Bronchial epithelial cell (primary cell): Measurements from ENCODE around the gene STX11. TPM values are rescaled to one million over a fixed set of nuclear protein-coding genes. Genes with fewer than 3 reads are reported as not detected.

Source experiments
- DNase-seq: peaks from one replicate; pipeline ENCODE4 v3.0.0-alpha.2; 2010; ENCODE audit warnings: low read depth
- FAIRE-seq: peaks from 2 replicates; lab custom pipeline; 2011; peaks lifted over from hg19 to GRCh38; lab: Jason Lieb, UNC
- H3K27me3 ChIP-seq: 2 replicates; pipeline ENCODE4 v1.5.1; 2011; ENCODE audit warnings: low read length; ENCODE audit not compliant: control insufficient read depth, insufficient read depth
- H3K36me3 ChIP-seq: 2 replicates; pipeline ENCODE4 v1.5.1; 2011; ENCODE audit warnings: low read length; ENCODE audit not compliant: control insufficient read depth, insufficient read depth
- H3K4me3 ChIP-seq: 2 replicates; pipeline ENCODE4 v1.5.1; 2011; ENCODE audit warnings: mild to moderate bottlenecking, low read depth, low read length, control low read depth
- CTCF ChIP-seq: IDR thresholded peaks from 2 replicates; pipeline ENCODE4 v1.5.1; 2011; ENCODE audit warnings: mild to moderate bottlenecking, moderate library complexity, low read length, control low read depth, inconsistent platforms; ENCODE audit not compliant: insufficient read depth, severe bottlenecking
- total RNA-seq: library from RNA; depleted of rRNA; stranded (reverse); fragments of >200 nt; gene quantifications from 2 replicates; pipeline ENCODE4 v1.2.1, GENCODE V29; 2014

STX11 gene
- 0.26 and 0.51 TPM in 2 replicates for total RNA-seq

GRCh38 chr6:144149894-144150709 lies at the start of gene STX11:
TSS of gene STX11 (plus strand) at chr6:144150517. CDS start at chr6:144186628, 36,111 bp downstream.
- FAIRE-seq (no peak), DNase-seq (peak; percentile 13)
- Histone ChIP-seq H3K36me3 (no peaks in the 10 kb centered on the region), H3K4me3 (peak within 1 kb of the TSS; percentile 53), H3K27me3 (peaks cover 2% of the 10 kb centered on the region)
- no peak for TF ChIP-seq CTCF

GRCh38 chr6:144103026-144103563 lies 47.2 kb upstream of the STX11 start:
- no peaks in the 10 kb centered on the region for H3K27me3 ChIP-seq
- TF ChIP-seq CTCF = no peak
- DNase-seq = no peak
- FAIRE-seq = no peak
- no peak overlapping the region for H3K4me3 ChIP-seq
- no peaks in the 10 kb centered on the region for H3K36me3 ChIP-seq

- TF ChIP-seq CTCF = no peak
- FAIRE-seq (no peak), DNase-seq (no peak)
- Histone ChIP-seq H3K4me3 (no peak overlapping the region), H3K27me3 (no peaks in the 10 kb centered on the region), H3K36me3 (no peaks in the 10 kb centered on the region)
Observed at GRCh38 chr6:144104488-144104887, 45.8 kb upstream of the STX11 start.

- TF ChIP-seq CTCF = peak; percentile 44
- H3K36me3 ChIP-seq = no peaks in the 10 kb centered on the region
- peaks cover under 1% of the 10 kb centered on the region for H3K27me3 ChIP-seq
- DNase-seq = peak; percentile 71
- FAIRE-seq = no peak
- no peak overlapping the region for H3K4me3 ChIP-seq
Observed at GRCh38 chr6:144104898-144105487, 45.3 kb upstream of the STX11 start.

GRCh38 chr6:144106206-144106605 lies 44.1 kb upstream of the STX11 start:
- FAIRE-seq (no peak), DNase-seq (no peak)
- H3K36me3 ChIP-seq = no peaks in the 10 kb centered on the region
- peaks cover 2% of the 10 kb centered on the region for H3K27me3 ChIP-seq
- no peak overlapping the region for H3K4me3 ChIP-seq
- TF ChIP-seq CTCF = no peak
